ENCODE results near the gene KCNE1. TPM values are rescaled to one million over a fixed set of nuclear protein-coding genes. Genes with fewer than 3 reads are reported as not detected.
"Not testable (repeated sequence)": the region's sequence is repeated elsewhere in the genome, so short reads cannot be mapped to it uniquely, and the experiment has no call there.

The KCNE1 gene
- total RNA-seq = 4.3 TPM
- long read RNA-seq, partial matches to known transcripts = 0 of 12 reads
- long read RNA-seq, other reads (novel, unspliced or antisense) = 1 of 12 reads

GRCh38 chr21:34511787-34512455, at the start of gene KCNE1:
KCNE1 (minus strand) TSS chr21:34512210; CDS start chr21:34449634, 62,576 bp downstream.
- ATAC-seq (ENCODE audit: poor library complexity) (peak; percentile 51), DNase-seq (peak; percentile 62)
- intact Hi-C loops (cut with DNase I) = no loop called here

DNA sequence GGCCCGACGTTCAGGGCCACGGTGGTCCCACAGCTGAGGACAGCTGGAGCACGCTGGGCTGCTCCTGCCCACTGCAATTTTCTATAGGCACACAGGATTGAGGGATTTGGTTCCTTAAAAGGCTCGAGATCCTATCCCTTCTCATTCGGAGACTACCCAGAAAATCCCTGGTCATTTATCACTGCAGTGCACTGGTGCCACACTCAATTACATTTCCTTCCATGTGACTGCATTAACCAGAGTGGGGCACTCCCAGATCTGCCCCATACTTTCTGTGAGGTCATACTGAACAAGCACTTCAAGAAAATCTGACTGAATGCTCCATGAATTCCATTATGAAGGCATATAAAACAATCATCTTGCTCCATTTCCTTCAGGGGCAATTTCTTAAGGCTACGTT, 49.8 kb upstream of the KCNE1 start:
- intact Hi-C loops (cut with DNase I) = no loop called here
- ATAC-seq (ENCODE audit: poor library complexity) = no peak

GRCh38 chr21:34560609-34561008, 48.6 kb upstream of the KCNE1 start:
- intact Hi-C loops (cut with DNase I) = no loop called here

More for the DNA sequence above, 49.8 kb upstream of the KCNE1 start:
- DNase-seq = no peak

GRCh38 chr21:34560021-34560420, 48.0 kb upstream of the KCNE1 start:
- intact Hi-C loops (cut with DNase I) = no loop called here
- ATAC-seq (ENCODE audit: poor library complexity) (no peak), DNase-seq (no peak)

More at GRCh38 chr21:34560609-34561008, 48.6 kb upstream of the KCNE1 start:
- DNase-seq (no peak), ATAC-seq (ENCODE audit: poor library complexity) (no peak)

DNA sequence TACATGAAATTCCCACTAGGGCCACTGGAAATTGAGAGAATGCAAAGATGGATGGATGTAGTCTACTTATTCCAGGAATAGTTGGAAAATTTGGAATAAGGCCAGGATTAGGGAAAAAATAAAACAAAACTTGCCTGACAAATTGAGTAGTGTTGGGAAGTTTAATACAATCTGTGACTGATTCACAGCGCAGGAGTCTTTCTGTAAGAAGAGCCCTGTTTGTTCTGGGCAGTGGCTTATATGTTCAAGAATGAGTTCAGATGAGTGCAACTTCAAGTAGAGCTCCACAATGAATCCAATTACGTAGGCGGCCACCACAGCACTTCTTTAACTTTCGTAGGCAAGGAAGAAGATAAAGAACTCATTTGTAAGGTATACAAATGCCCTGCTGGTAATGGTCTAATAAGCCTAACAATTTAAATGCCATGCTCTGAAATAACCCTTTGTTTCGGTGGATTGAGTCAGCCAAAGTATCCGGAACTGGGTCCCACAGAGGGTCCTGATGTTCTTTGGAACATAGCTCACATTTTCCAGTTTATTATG, 47.1 kb upstream of the KCNE1 start:
- no peak for ATAC-seq (ENCODE audit: poor library complexity)
- intact Hi-C loops (cut with DNase I) = no loop called here
- no peak for DNase-seq

GRCh38 chr21:34558166-34558565, 46.2 kb upstream of the KCNE1 start:
- intact Hi-C loops (cut with DNase I) = no loop called here
- no peak for ATAC-seq (ENCODE audit: poor library complexity)
- no peak for DNase-seq

DNA sequence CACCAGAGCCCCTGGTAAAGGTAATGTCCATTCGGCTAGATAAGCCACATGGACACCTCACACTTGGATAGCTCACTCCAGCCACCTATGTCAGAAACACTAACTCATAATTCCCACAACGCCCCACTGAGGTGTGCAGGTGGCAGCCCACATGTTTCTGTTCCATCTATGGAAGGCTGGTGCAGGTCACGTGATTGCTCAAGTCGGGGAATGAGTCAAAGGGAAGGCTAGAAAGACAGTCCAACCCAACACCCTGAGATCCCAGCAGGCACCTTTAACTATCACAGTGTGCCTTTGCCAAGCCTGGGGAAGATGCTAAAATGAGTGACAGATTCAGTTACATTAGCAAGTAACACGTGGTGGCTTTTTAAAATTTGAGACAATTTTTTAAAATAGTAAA, 45.3 kb upstream of the KCNE1 start:
- DNase-seq (no peak), ATAC-seq (ENCODE audit: poor library complexity) (no peak)
- intact Hi-C loops (cut with DNase I) = no loop called here

- ATAC-seq (ENCODE audit: poor library complexity); DNase-seq; intact Hi-C loops (cut with DNase I): not testable (repeated sequence)
These were observed 42.7 kb upstream of the KCNE1 start for GRCh38 chr21:34554670-34555069.

DNA sequence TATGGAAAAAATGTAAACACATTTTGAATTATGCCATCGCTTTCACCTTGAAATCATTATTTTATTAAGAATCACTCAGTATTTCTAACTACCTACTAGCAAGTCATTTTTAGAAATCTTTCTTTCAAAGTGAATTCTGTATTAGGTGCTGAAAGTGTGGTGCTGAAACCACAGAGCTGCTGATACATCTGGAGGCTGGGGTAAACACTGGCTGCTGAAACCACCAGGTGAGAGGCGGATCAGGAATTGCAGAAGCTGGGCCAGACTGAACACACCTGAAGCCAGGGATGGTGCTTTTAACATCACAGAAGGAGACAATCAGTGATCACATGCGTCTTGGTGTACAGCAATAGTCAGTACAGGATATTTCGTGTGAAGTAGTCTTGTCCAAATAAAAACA, 42.2 kb upstream of the KCNE1 start:
- intact Hi-C loops (cut with DNase I) = no loop called here
- DNase-seq (no peak), ATAC-seq (ENCODE audit: poor library complexity) (no peak)

GRCh38 chr21:34553151-34553952, 41.3 kb upstream of the KCNE1 start:
- intact Hi-C loops (cut with DNase I) = no loop called here
- DNase-seq = no peak
- no peak for ATAC-seq (ENCODE audit: poor library complexity)

DNA sequence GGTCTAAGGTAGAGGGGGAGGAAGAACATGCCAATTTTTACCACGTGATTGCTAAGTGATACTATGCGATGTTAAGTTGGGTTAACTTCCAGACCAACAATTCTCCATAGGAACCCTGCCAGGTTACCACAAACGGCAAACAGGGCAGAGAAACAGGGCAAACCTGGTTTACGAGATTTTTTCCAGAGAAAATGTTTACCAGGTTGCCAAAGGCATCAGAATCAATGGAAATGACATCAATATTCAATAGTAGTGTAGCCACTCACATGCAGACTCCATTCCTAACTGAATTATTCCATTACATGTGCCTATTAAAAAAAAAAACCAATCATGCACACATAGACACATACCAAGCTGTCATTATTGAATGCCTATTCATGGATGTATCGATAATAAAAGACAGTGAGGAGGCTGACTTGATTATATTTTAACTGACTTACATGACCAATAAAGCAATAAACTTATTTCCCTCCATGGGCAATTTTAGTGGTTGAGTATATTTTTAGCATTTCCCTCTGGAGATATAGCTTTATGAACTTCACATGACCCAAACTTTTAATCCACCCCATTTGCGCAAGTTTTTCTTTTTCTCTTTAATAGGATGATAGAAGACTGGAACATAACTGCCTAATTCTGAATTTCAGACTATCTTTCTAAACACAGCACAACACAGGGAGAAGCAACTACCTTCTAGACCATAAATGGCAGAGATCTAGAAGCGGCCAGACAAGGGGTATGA, 40.5 kb upstream of the KCNE1 start:
- intact Hi-C loops (cut with DNase I) = no loop called here
- no peak for ATAC-seq (ENCODE audit: poor library complexity)
- no peak for DNase-seq

DNA sequence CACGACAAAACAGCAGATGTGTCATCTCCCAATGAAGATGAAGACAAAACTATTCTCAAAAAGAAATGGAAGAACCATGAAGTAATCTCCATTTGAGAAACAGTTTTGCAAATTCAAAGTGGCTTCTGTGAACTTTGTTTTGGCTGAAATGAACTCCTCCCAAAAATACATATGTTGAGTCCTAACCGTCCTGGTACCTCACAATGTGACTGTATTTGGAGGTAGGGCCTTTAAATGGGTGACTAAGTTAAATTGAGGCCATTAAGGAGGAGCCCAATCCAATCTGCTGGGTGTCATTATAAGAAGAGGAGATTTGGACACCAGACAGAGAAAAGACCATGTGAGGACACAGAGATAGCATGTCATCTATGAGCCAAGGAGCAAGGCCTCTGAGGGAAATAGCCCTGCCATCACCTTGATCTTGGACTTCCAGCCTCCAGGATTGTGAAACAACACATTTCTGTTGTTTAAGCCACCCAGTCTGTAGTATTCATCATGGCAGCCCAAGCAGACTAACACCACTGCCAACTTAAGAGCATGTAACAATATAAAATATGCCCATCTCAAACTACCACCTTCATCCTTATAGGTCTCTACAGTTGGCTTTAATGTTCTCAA, 38.3 kb upstream of the KCNE1 start:
- ATAC-seq (ENCODE audit: poor library complexity) (no peak), DNase-seq (no peak)
- intact Hi-C loops (cut with DNase I) = no loop called here

DNA sequence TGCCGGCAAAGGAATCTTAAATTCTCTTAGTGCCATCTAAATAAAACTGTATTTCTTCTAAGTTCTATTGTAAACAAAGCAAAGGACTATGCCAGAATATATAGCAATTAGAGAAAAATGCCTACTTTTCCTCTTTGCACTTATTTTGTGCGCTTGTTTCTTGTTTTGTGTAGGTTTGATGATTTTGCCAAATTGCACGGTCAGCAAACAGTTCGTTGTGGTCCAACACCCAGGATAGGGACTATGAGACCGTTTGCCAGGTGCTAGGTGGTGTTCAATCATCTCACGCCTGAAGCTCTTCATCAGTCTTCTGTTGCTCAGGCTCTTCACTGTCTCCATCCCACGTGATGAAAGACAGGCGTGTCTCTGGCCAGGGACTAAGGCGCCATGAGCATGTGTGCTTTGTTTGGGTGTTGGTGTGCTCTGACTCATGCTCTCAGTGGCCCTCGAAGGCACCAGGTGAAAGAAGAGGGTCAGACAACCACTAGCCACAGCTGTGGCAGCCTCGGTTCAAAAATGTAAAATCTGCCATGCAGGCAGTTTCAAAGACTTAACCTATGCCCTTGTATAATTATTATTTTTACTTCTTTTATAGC, 36.9 kb upstream of the KCNE1 start:
- no peak for ATAC-seq (ENCODE audit: poor library complexity)
- intact Hi-C loops (cut with DNase I) = no loop called here

GRCh38 chr21:34546542-34546941, 34.5 kb upstream of the KCNE1 start:
- no peak for ATAC-seq (ENCODE audit: poor library complexity)
- DNase-seq = no peak
- intact Hi-C loops (cut with DNase I) = no loop called here

More for the DNA sequence above, 36.9 kb upstream of the KCNE1 start:
- no peak for DNase-seq

- intact Hi-C loops (cut with DNase I) = no loop called here
- DNase-seq = no peak
- ATAC-seq (ENCODE audit: poor library complexity) = peak; percentile 71
These were observed 33.3 kb upstream of the KCNE1 start for GRCh38 chr21:34545079-34545884.

GRCh38 chr21:34544032-34544496, 32.1 kb upstream of the KCNE1 start:
- DNase-seq = no peak

DNA sequence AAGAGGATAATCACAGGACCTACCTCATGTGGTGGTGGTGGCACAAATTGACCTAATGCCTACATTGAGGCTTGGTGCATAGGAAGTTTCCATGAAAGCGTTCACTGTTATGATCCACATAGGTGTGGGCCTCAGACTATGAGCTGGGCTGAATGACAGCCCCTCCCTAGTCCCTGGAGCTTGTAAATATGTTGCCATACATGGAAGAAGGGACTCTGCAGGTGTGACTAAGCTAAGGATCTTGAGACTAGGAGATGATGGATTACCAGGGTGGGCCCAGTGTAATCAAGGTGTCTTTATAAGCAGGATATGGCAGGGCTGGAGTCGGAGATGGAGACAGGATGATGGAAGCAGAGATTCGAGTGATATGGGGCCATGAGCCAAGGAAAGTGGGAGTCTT, 31.0 kb upstream of the KCNE1 start:
- intact Hi-C loops (cut with DNase I) = no loop called here
- no peak for DNase-seq
- no peak for ATAC-seq (ENCODE audit: poor library complexity)

More at GRCh38 chr21:34544032-34544496, 32.1 kb upstream of the KCNE1 start:
- intact Hi-C loops (cut with DNase I) = no loop called here
- ATAC-seq (ENCODE audit: poor library complexity) = peak; percentile 62
